ENCODE measurements around the gene GRIA3. TPM values are rescaled to one million over a fixed set of nuclear protein-coding genes. Genes with fewer than 3 reads are reported as not detected.

Gene GRIA3
- total RNA-seq, 1 experiment from 2014 or later = not detected

- CTCF ChIA-PET = interaction anchor here (0.7 kb wide), 1 partner anchor 359 kb away, joined by 3 read pairs; no protein-coding TSS in a partner anchor
- H3K36me3 Mint-ChIP-seq (ENCODE audit: insufficient read depth, unreplicated experiment) = no peaks in the 10 kb centered on the region
- DNase-seq (ENCODE audit: unreplicated experiment) = no peak
- H3K4me3 Mint-ChIP-seq (ENCODE audit: unreplicated experiment) = no peak overlapping the region
- intact Hi-C loops (cut with micrococcal nuclease) = no loop called here
- no peaks in the 10 kb centered on the region for H3K9me3 Mint-ChIP-seq (ENCODE audit: unreplicated experiment)
- H3K4me1 Mint-ChIP-seq (ENCODE audit: insufficient read depth, unreplicated experiment) = no peaks in the 10 kb centered on the region
- no peaks in the 10 kb centered on the region for H3K27me3 Mint-ChIP-seq (ENCODE audit: insufficient read depth, unreplicated experiment)
- no peak overlapping the region for H3K27ac Mint-ChIP-seq (ENCODE audit: low read depth, unreplicated experiment)
- BruUV-seq (replicated peaks) = no TSS peak
- POLR2A ChIA-PET = no interaction called here
- TF ChIP-seq CTCF (IDR thresholded peaks at IDR 0.05; ENCODE audit: unreplicated experiment) = no peak
Observed at GRCh38 chrX:123348468-123348867, 164.4 kb downstream of the GRIA3 start.

- no TSS peak for BruUV-seq (replicated peaks)
- H3K36me3 Mint-ChIP-seq (ENCODE audit: insufficient read depth, unreplicated experiment) = no peaks in the 10 kb centered on the region
- no peaks in the 10 kb centered on the region for H3K9me3 Mint-ChIP-seq (ENCODE audit: unreplicated experiment)
- no peak overlapping the region for H3K4me3 Mint-ChIP-seq (ENCODE audit: unreplicated experiment)
- ChIA-PET POLR2A (no interaction called here), CTCF (no interaction called here)
- H3K4me1 Mint-ChIP-seq (ENCODE audit: insufficient read depth, unreplicated experiment) = no peaks in the 10 kb centered on the region
- TF ChIP-seq CTCF (IDR thresholded peaks at IDR 0.05; ENCODE audit: unreplicated experiment) = no peak
- no peaks in the 10 kb centered on the region for H3K27me3 Mint-ChIP-seq (ENCODE audit: insufficient read depth, unreplicated experiment)
- no peak overlapping the region for H3K27ac Mint-ChIP-seq (ENCODE audit: low read depth, unreplicated experiment)
- DNase-seq (ENCODE audit: unreplicated experiment) = no peak
- intact Hi-C loops (cut with micrococcal nuclease) = no loop called here
Observed at GRCh38 chrX:123350226-123350625, 166.1 kb downstream of the GRIA3 start.

- no peak for DNase-seq (ENCODE audit: unreplicated experiment)
- intact Hi-C loops (cut with micrococcal nuclease) = no loop called here
- CTCF ChIA-PET = interaction anchor here (0.8 kb wide), 1 partner anchor 87 kb away, joined by 4 read pairs; no protein-coding TSS in a partner anchor
- POLR2A ChIA-PET = interaction anchor here (0.6 kb wide), 1 partner anchor 168 kb away, joined by 3 read pairs; no protein-coding TSS in a partner anchor
- BruUV-seq (replicated peaks) = no TSS peak
- no peak overlapping the region for H3K27ac Mint-ChIP-seq (ENCODE audit: low read depth, unreplicated experiment)
- no peaks in the 10 kb centered on the region for H3K36me3 Mint-ChIP-seq (ENCODE audit: insufficient read depth, unreplicated experiment)
- no peaks in the 10 kb centered on the region for H3K27me3 Mint-ChIP-seq (ENCODE audit: insufficient read depth, unreplicated experiment)
- no peak overlapping the region for H3K4me3 Mint-ChIP-seq (ENCODE audit: unreplicated experiment)
- TF ChIP-seq CTCF (IDR thresholded peaks at IDR 0.05; ENCODE audit: unreplicated experiment) = no peak
- H3K9me3 Mint-ChIP-seq (ENCODE audit: unreplicated experiment) = peaks cover 14% of the 10 kb centered on the region
- H3K4me1 Mint-ChIP-seq (ENCODE audit: insufficient read depth, unreplicated experiment) = peaks cover 7% of the 10 kb centered on the region
Observed at GRCh38 chrX:123357941-123358340, 173.9 kb downstream of the GRIA3 start.

GRCh38 chrX:123358457-123358856 lies 174.4 kb downstream of the GRIA3 start:
- H3K4me3 Mint-ChIP-seq (ENCODE audit: unreplicated experiment) = no peak overlapping the region
- ChIA-PET CTCF (interaction anchor here (0.8 kb wide), 1 partner anchor 87 kb away, joined by 4 read pairs; no protein-coding TSS in a partner anchor), POLR2A (interaction anchor here (0.8 kb wide), 1 partner anchor 881 kb away, joined by 3 read pairs; no protein-coding TSS in a partner anchor)
- H3K27me3 Mint-ChIP-seq (ENCODE audit: insufficient read depth, unreplicated experiment) = no peaks in the 10 kb centered on the region
- no TSS peak for BruUV-seq (replicated peaks)
- no peaks in the 10 kb centered on the region for H3K36me3 Mint-ChIP-seq (ENCODE audit: insufficient read depth, unreplicated experiment)
- TF ChIP-seq CTCF (IDR thresholded peaks at IDR 0.05; ENCODE audit: unreplicated experiment) = no peak
- peaks cover 7% of the 10 kb centered on the region for H3K4me1 Mint-ChIP-seq (ENCODE audit: insufficient read depth, unreplicated experiment)
- DNase-seq (ENCODE audit: unreplicated experiment) = no peak
- H3K27ac Mint-ChIP-seq (ENCODE audit: low read depth, unreplicated experiment) = no peak overlapping the region
- peaks cover 14% of the 10 kb centered on the region for H3K9me3 Mint-ChIP-seq (ENCODE audit: unreplicated experiment)
- intact Hi-C loops (cut with micrococcal nuclease) = no loop called here
